HG02884 (cell line): ENCODE data around the gene HADHA.
"Not testable (repeated sequence)": the region's sequence is repeated elsewhere in the genome, so short reads cannot be mapped to it uniquely, and the experiment has no call there.

Source experiments
- ATAC-seq: cut with Tn5 transposase; IDR thresholded peaks from one replicate; pipeline ENCODE4 v1.9.1; 2021; ENCODE audit warnings: mild to moderate bottlenecking, moderate library complexity; ENCODE audit not compliant: unreplicated experiment

Gene HADHA

DNA sequence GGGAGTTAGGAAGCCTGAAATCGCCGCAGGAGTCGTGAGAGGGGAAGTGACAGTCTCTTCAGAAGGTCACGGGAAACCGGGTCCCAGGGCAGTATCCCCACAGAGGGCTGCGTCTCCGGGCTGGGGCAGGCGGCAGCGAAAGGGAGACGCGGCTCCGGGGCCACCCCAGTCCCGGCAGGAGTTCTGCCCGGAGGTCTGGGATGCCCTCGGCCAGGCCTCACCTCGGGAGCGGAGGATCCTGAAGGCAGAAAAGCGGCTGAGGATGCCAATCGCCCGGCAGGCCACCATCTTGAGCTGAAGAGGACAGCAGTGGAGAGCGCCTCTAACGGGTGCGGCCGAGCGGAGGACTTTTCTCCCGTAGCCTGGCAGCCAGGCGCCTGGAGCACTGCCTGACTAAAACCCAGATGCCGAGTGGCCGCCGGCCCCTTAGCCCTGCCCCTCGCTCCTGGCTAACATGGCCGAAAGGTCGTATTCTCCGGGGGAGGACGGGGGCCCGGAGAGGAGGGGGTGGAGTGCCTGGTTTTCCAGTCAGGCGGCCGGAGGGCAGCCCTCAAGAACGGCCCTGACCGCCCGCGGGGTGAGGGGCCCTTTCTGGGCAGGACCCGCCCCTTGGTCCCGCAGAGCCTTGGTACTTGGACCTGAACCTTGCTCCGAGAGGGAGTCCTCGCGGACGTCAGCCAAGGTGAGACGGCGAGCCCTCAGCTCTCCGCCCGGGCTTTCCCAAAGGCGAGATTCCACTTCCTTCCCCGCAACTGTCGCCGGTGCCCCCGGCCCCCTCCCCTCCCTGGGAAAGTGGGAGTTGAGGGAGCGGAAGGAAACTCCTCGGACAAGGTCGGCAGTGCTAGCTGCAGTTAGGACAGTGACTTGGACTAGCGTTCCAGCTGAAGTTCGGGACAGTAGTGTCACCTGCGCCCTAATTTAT lies at the start of gene HADHA, which contains the start of gene HADHB:
TSS of gene HADHA (minus strand) at position 324 of the 922 bp plus-strand sequence. CDS start at position 288, 36 bp downstream.
TSS of gene HADHB (plus strand) at position 631 of the 922 bp plus-strand sequence. CDS start 9,316 bp downstream, outside the sequence.
- peak; percentile 64 for ATAC-seq

DNA sequence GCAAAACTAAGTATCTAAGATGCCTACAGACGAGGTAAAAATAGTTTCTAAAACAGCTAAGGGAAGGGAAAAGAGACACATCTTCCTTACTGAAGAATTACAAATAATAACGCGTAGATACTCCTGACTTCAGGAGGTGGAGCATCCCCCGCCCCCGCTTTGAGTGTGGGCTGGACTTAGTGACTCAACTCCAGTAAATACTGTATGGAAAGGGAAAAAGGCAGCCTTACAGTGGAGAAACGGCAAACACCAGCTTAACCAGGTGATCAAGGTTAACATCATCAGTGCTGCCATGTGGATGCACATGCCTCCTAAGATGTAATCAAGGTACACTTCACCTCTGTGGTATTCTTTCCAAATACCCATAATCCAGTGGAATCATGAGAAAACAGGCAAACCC lies 48.2 kb upstream of the HADHA start:
- no peak for ATAC-seq

GRCh38 chr2:26290001-26290400 lies 45.6 kb upstream of the HADHA start:
- ATAC-seq = no peak

DNA sequence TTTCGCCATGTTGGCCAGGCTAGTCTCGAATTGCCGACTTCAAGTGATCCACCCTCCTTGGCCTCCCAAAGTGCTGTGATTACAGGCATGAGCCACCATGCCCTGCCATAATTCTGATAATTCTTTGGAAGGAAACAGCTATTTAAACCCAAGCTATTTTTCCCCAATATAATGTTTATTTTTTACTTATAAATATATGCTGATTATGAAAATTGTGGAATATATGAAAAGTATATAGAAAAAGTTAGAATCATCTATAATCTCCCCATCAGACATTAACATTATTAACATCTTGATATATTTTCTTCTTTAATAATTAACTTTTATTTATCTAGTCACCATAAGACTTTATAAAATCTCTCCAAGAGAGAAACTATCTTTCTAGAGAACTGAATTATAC lies 41.5 kb upstream of the HADHA start:
- ATAC-seq = no peak

- ATAC-seq = no peak
Measured at GRCh38 chr2:26284132-26284531, 39.7 kb upstream of the HADHA start.

DNA sequence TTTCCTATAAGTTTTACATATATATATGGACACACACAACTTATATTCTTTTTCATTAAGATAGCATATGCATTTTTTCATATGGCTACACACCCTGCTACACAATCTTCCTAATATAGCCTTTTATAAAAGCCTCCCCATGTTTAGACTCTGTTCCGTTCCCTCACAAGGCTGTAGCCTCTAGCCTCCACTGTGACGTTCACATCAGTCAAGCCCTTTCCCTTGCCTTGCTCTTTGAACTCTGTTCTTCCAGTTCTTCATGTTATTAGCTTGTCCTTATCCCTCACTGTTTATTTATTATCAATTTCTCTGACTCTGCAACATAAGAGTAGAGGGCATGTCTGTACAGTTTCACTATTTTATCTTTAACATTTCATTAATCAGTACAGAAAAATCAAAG lies 39.2 kb upstream of the HADHA start:
- no peak for ATAC-seq

GRCh38 chr2:26281226-26281625 lies 36.8 kb upstream of the HADHA start:
- ATAC-seq = no peak

DNA sequence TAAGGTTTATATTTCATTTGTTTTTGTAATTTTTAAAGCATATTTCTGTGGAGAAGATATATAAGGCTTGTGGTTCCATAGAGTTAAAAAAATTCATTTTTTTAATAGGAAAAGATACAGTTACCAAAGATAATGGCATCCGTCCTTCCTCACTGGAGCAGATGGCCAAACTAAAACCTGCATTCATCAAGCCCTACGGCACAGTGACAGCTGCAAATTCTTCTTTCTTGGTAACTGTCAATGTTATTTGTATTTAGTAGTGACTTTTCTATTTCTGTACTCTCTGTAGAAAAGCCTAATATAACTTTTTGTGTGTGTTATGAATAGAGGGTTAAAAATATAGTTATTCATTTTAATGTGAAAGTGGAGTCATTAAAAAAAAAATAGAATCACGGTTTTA lies 35.5 kb upstream of the HADHA start:
- ATAC-seq = no peak

- no peak for ATAC-seq
Measured at GRCh38 chr2:26276484-26277227, 32.2 kb upstream of the HADHA start.

DNA sequence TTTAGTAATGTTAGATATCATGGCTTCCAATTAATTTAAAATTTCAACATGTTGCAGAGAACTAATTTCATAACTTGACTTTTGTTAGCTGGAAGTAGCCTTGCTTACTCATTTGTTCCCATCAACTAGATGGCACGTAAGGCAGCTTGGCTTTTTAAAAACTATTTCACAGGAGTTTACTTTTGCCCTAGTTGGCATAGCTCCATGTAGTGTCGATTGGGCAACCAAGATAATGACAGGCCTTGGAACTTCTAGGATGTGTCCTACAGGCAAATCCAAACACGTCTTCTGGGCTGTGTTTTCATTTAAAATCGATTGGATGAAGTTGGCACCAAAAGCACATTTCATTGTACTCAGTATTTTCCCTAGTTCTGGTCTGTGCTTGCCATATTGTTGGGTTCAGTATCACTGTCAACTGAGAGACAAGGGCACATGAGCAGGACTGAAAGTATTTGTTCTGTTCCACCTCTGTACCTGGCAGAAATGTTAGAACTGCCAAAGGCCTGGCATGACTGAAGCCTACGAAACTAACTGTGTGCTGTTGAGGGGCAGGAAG lies 29.7 kb upstream of the HADHA start:
- no peak for ATAC-seq

GRCh38 chr2:26273501-26273900 lies 29.1 kb upstream of the HADHA start:
- no peak for ATAC-seq

- no peak for ATAC-seq
Measured at GRCh38 chr2:26270373-26270772, 25.9 kb upstream of the HADHA start.

DNA sequence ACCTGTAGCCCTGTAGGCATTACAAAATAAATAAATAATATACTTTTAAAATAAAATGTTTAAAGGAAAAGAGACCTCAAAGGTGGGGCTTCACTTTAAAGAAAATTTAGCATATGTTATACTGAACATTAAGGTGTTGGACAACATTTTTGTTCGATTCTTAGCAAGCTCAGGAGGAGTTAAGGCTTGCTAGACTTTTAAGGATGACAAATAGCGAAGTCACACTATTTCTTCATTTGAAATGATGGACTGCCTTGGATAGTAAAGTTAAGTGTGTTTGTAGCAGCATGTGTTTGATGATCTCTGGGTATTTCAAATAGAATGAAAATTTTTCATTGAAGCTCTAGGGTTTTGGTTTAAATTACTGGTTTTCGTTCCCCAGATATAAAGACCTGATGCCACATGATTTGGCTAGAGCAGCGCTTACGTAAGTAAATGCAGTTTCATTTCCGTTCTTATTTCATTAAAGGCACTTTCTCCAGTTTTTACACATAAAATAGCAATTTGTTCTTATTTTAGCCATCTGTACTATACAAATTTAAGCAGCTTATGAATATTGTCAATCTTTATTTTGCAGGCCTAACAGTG lies 25.2 kb upstream of the HADHA start:
- no peak for ATAC-seq

GRCh38 chr2:26268670-26269385 lies 24.4 kb upstream of the HADHA start:
- ATAC-seq = not testable (repeated sequence)

DNA sequence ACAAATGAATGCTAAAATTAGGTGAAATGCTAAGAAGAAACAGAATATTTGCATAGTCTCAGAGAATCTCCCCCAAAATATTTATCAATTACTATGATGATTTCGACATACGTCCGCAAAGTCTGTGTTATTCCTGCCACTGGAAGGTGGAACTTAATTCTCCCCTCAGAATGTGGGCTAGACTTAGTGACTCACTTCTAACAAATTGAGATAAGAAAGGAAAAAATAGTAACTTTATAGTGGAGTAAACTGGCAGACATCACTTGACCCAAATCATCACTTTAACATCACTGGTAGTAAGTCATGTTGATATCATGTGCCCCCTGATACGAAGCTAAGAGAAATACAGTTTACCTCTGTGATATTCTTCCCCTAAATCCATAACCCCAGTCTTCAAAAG lies 23.8 kb upstream of the HADHA start:
- ATAC-seq = no peak

- not testable (repeated sequence) for ATAC-seq
Measured at GRCh38 chr2:26258836-26259235, 14.4 kb upstream of the HADHA start.

GRCh38 chr2:26255759-26256384 lies 11.4 kb upstream of the HADHA start:
- no peak for ATAC-seq

- ATAC-seq = no peak
Measured at GRCh38 chr2:26251893-26252292, 7.5 kb upstream of the HADHA start.

DNA sequence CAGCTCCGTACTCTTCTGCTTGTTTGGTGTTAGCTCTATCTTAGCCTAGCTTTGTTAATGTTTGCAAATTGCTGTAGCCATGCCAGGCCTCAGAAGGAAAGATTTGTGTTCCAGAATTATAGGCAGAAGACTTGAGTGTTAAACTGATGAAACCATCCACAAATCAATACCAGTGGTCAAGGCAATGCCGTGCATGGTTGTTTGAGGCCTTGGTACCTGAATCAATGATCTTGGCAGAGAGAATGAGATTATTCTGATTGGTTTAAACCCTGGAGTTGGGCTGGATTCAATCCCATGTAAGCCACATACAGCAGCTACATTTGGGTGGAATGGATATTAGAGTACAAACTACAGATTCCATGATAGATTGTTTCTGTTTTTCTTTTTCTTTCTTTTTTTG lies 5.2 kb upstream of the HADHA start:
- no peak for ATAC-seq

- no peak for ATAC-seq
Measured at GRCh38 chr2:26246818-26247217, 2.4 kb upstream of the HADHA start.
